ENCODE measurements around the gene TRIO.

Gene TRIO

DNA sequence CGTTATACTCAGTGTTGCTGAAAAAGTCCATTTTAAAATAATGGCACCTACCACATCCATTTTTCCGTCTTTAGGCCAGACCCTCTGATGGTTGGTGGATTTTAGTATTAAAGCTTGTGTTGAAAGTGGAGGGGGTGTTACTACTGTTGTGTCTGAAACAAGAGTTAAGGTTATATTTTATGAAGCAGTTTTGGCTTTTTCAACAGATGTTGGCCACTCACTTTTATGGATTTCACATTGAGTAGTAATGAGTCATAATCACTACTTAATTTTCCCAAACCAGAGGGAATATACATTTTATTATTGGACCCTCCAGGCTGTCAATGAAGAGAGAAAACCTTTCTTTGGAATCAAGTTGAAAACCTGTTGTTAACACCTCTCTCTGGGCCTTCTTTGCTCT, 88.0 kb downstream of the TRIO start:
- Mint-ChIP-seq H3K27me3 (no peaks in the 10 kb centered on the region), H3K9me3 (no peaks in the 10 kb centered on the region), H3K4me3 (no peak overlapping the region), H3K27ac (no peak overlapping the region), H3K4me1 (ENCODE audit: low read depth) (no peaks in the 10 kb centered on the region), H3K36me3 (ENCODE audit: low read depth) (no peaks in the 10 kb centered on the region)

DNA sequence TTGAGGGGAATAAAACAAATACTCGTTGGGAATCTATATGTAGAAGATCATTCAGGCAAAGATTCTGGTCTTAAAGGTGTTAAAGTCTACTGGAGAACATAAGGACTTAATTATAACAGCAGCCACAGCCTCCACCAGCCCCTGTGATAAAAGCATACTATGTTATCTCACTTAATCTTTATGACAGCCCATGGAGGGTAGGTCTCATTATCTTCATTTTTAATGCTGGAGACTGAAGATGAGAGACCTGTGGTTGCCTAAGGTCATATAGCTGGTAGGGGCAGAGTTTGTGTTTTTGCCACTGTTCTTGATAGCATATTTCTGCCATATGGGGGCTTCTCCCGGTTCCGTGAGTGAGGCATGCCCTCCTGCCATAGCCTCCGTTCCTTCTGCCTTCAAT, 88.7 kb downstream of the TRIO start:
- no peaks in the 10 kb centered on the region for H3K36me3 Mint-ChIP-seq (ENCODE audit: low read depth)

DNA sequence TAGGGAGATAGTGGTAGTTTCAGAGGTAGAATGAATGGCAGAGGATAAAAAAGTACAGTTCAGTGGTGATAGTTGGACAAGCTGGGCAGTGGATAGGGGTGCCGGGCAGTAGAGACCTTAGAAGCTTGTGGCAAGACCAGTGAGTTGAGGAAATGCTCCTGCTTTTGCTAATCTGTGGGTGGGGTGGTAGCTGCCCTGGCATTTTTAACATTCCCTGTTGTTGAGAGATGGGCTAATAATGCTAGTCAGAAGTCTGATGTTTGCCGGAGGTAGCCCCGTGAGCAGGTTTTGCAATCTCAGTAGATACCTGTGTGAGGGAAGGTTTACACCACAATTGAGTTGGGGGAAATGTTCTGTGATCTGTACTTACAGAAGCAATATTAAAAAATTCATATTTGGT, 91.1 kb downstream of the TRIO start:
- Mint-ChIP-seq H3K9me3 (no peaks in the 10 kb centered on the region), H3K27me3 (no peaks in the 10 kb centered on the region), H3K4me3 (no peak overlapping the region), H3K27ac (no peak overlapping the region), H3K4me1 (ENCODE audit: low read depth) (no peaks in the 10 kb centered on the region), H3K36me3 (ENCODE audit: low read depth) (no peaks in the 10 kb centered on the region)

More for the DNA sequence above, 88.7 kb downstream of the TRIO start:
- no peak overlapping the region for H3K4me3 Mint-ChIP-seq
- H3K4me1 Mint-ChIP-seq (ENCODE audit: low read depth) = no peaks in the 10 kb centered on the region
- H3K27ac Mint-ChIP-seq = no peak overlapping the region
- no peaks in the 10 kb centered on the region for H3K27me3 Mint-ChIP-seq
- no peaks in the 10 kb centered on the region for H3K9me3 Mint-ChIP-seq

DNA sequence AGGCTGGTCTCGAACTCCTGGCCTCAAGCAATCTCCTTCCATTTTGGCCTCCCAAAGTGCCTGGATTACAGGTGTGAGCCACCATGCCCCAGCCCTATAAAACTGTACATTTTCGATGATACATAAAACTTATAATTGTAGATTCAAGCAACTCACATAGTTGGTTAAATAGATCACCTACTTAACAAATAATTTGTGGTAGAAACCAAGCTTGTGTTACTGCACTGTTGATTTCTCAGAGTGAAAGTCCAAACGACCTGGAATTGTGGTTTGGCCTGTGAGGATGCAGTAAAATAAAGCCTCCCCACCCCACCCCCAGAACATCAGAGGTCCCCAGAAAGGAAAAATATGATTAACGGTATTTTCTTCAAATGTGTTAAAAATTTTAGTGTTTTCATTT, 92.7 kb downstream of the TRIO start:
- H3K27ac Mint-ChIP-seq = no peak overlapping the region
- H3K27me3 Mint-ChIP-seq = no peaks in the 10 kb centered on the region
- no peak overlapping the region for H3K4me3 Mint-ChIP-seq
- peaks cover 4% of the 10 kb centered on the region for H3K4me1 Mint-ChIP-seq (ENCODE audit: low read depth)
- H3K36me3 Mint-ChIP-seq (ENCODE audit: low read depth) = no peaks in the 10 kb centered on the region
- no peaks in the 10 kb centered on the region for H3K9me3 Mint-ChIP-seq

DNA sequence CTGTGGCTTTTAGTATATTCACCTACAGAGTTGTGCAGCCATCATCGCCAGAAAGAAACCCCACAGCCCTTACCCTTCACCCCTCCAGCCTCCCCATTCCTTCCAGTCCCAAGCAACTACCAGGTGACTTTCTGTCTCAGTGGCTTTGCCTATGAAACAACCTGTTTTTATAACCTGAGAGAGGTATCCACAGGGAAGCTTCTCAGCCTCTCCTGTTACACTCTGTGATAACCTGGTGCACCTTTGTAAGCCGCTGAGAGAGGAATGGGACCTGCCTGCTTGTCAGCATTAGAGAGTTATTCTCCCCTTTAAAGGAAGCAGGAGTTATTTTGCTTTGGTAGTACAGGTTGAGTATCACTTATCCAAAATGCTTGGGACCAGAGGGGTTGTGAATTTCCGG, 93.6 kb downstream of the TRIO start:
- no peak overlapping the region for H3K4me3 Mint-ChIP-seq
- H3K36me3 Mint-ChIP-seq (ENCODE audit: low read depth) = no peaks in the 10 kb centered on the region
- peaks cover 4% of the 10 kb centered on the region for H3K4me1 Mint-ChIP-seq (ENCODE audit: low read depth)
- H3K27me3 Mint-ChIP-seq = no peaks in the 10 kb centered on the region
- H3K9me3 Mint-ChIP-seq = no peaks in the 10 kb centered on the region
- H3K27ac Mint-ChIP-seq = no peak overlapping the region

DNA sequence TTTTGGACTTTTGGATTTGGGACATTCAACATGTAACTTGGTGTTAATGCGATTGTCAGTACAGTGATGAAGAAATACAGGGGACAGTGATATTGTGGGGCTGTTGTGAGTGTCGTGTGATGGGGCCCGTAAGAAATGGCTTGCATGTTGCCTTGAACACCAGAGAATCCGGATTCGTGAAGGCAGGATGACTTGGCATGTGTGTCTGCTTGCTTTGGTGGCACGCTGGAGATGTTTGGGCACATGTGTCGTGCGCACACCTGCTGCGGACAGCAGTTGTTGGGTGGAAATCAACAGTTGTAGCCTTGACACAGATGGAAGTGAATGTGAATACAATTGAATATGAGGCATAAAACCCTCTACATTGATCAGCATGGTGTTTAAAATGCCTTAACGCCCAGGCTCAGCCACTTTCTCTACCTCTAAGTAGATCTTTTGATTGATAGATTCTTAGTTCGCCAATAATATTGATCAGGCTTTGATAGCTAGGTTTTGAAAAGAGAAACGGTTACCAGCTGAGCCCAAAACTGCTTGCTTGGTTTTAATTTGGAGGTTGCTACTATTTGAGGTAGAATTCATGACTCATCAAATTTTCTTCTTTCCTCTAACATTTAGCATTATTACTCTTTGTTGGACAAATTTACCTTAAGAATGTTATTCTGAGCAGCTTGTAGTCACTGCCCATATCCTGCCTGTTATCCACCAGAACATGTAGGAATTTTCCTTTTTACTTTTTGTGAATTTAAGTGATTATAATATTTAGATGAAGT, 94.4 kb downstream of the TRIO start:
- Mint-ChIP-seq H3K27me3 (no peaks in the 10 kb centered on the region), H3K9me3 (no peaks in the 10 kb centered on the region), H3K4me1 (ENCODE audit: low read depth) (peaks cover 4% of the 10 kb centered on the region), H3K4me3 (no peak overlapping the region), H3K36me3 (ENCODE audit: low read depth) (no peaks in the 10 kb centered on the region), H3K27ac (no peak overlapping the region)

DNA sequence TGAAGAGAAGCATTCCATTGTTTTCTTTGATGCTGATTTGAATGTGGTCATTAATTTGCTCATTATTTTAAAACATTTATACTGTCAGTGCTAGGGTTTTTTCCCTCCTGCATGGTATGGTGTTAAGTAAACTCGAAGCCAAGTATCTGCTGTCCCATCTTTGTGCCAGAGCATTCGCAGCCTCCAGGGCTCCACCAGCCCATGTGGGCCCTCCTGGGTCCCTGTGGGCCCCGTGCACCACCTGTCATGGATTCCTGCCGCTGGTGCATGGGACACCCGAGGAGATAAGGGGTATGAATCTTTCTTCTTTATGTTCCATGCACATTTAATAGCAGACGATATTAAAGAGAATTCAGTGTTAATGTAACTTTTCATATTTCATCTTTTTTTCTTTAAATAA, 95.1 kb downstream of the TRIO start:
- H3K27ac Mint-ChIP-seq = no peak overlapping the region
- H3K36me3 Mint-ChIP-seq (ENCODE audit: low read depth) = no peaks in the 10 kb centered on the region
- H3K4me3 Mint-ChIP-seq = no peak overlapping the region
- peaks cover 4% of the 10 kb centered on the region for H3K4me1 Mint-ChIP-seq (ENCODE audit: low read depth)
- H3K27me3 Mint-ChIP-seq = no peaks in the 10 kb centered on the region
- no peaks in the 10 kb centered on the region for H3K9me3 Mint-ChIP-seq

DNA sequence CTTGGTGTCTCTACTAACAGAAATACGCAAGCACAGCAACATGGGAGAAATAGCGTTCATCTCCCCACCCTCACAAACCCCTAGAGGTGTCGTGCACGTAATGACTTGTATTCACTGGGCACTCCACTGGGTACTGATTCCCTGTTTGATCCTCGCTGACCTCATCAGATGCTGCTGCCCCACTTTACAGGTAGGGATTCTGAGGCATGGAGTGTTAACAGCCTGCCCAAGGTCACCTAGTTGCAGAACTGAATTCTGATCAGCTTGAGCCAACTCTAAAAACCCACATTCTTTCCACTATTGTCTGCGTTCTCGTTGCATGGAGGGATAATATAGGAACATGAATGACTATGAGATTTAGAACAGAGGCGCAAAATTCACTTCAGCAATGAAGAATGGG, 96.3 kb downstream of the TRIO start:
- H3K9me3 Mint-ChIP-seq = no peaks in the 10 kb centered on the region
- no peak overlapping the region for H3K27ac Mint-ChIP-seq
- no peaks in the 10 kb centered on the region for H3K36me3 Mint-ChIP-seq (ENCODE audit: low read depth)
- H3K4me3 Mint-ChIP-seq = no peak overlapping the region
- H3K4me1 Mint-ChIP-seq (ENCODE audit: low read depth) = peaks cover 4% of the 10 kb centered on the region
- no peaks in the 10 kb centered on the region for H3K27me3 Mint-ChIP-seq

DNA sequence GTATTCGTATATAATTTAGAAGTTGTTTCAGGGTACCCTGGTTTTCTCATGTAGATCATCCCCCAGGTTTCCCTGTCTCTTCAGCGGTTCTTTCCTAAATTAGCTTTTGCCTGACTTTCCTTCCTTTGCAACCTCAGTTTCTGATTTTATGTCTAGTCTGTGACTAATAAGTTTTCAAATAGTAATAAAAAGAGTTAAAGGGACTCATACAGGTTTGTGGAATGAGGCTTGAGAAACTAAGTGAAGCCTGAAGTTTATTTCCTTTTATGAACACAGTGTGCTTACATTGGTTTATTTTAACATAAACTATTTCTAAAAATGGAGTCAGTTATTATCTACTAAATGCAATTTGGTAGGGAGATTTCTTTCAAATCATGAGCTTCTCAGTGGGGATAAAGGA, 96.8 kb downstream of the TRIO start:
- Mint-ChIP-seq H3K4me1 (ENCODE audit: low read depth) (peaks cover 4% of the 10 kb centered on the region), H3K4me3 (no peak overlapping the region), H3K9me3 (no peaks in the 10 kb centered on the region), H3K27me3 (no peaks in the 10 kb centered on the region), H3K36me3 (ENCODE audit: low read depth) (no peaks in the 10 kb centered on the region), H3K27ac (no peak overlapping the region)

DNA sequence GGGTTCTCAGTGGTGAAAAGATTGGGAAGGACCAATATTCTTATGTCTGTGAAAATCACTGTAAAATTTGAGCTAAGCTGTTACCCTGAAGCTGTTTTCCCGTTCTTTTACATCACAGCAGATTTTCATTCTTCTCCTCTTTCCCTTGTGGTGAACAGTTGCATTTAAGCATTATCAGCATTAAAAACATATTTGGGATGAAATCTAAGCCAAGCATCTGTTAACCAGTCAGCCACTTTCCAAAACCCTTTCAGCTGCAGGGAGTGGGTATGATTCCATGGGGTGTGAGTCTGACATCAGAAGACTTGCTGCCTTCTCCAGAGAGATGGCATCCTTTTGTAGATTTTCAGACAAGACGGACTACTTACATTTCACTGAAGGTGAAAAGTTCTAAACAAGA, 97.2 kb downstream of the TRIO start:
- no peak overlapping the region for H3K27ac Mint-ChIP-seq
- H3K27me3 Mint-ChIP-seq = no peaks in the 10 kb centered on the region
- H3K36me3 Mint-ChIP-seq (ENCODE audit: low read depth) = no peaks in the 10 kb centered on the region
- no peak overlapping the region for H3K4me3 Mint-ChIP-seq
- H3K4me1 Mint-ChIP-seq (ENCODE audit: low read depth) = peaks cover 4% of the 10 kb centered on the region
- no peaks in the 10 kb centered on the region for H3K9me3 Mint-ChIP-seq

DNA sequence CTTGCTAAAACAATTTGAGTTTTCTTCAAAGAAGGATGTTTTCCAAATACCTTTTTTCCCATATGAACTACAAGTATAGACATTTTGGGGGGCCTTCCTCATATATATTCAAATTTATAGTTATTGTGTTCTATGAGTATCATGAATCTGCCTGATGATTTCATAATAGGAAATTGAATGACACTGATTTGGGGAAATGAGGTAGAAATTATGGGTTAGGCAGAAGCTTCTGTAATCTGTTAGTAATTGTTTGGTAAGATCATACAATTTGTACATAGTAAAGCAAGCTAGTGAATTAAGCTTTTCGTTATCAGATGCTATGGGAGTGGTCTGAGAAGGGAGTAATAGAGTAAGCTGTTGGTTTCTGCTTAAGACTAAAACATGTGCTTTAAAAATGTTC, 98.0 kb downstream of the TRIO start:
- Mint-ChIP-seq H3K4me3 (no peak overlapping the region), H3K4me1 (ENCODE audit: low read depth) (peaks cover 4% of the 10 kb centered on the region), H3K9me3 (no peaks in the 10 kb centered on the region), H3K27me3 (no peaks in the 10 kb centered on the region), H3K27ac (no peak overlapping the region), H3K36me3 (ENCODE audit: low read depth) (no peaks in the 10 kb centered on the region)

DNA sequence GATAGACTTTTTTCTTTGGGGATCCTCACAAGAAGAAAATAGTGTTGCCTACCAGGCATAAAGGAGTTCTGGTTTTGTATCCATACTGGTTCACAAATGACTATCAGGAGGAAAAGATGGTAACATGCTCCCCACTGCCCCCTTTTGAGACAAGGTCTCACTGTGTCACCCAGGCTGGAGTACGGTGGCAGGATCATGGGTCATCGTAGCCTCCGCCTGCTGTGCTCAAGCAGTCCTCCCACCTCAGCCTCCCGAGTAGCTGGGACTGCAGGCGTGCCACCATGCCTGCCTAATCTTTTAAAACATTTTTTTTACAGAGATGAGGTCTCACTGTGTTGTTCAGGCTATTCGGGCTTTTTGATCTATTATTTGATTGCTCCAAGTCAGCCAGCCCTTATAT, 99.3 kb downstream of the TRIO start:
- peaks cover 4% of the 10 kb centered on the region for H3K4me1 Mint-ChIP-seq (ENCODE audit: low read depth)
- no peaks in the 10 kb centered on the region for H3K9me3 Mint-ChIP-seq
- no peaks in the 10 kb centered on the region for H3K36me3 Mint-ChIP-seq (ENCODE audit: low read depth)
- no peak overlapping the region for H3K27ac Mint-ChIP-seq
- no peak overlapping the region for H3K4me3 Mint-ChIP-seq
- H3K27me3 Mint-ChIP-seq = no peaks in the 10 kb centered on the region

DNA sequence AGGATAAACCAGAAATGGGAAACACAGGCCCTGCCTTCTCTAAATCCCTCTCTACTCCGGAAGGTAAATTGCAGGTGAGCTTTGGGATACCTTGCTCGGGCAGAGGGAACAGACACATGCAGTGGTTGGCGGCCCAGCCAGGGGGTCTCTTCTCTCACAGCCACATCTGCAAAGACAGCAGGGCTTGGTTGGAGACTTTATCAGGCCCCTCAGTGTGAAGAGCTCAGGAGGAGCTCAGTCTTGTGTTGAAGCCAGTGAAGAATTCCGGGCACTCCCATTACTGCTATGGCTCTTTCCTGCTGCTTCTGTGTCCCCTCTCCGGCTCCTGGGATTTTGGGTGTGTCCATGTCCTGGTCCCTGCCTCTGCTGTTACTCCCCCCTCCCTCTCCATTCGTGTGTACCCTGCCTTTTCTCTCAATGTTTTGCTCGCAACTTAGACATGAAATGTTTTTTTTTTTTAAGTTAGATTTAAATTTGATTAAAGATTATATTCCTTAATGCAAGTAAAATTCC, 99.8 kb downstream of the TRIO start:
- Mint-ChIP-seq H3K4me3 (no peak overlapping the region), H3K4me1 (ENCODE audit: low read depth) (peaks cover 4% of the 10 kb centered on the region), H3K36me3 (ENCODE audit: low read depth) (no peaks in the 10 kb centered on the region), H3K27ac (no peak overlapping the region), H3K9me3 (no peaks in the 10 kb centered on the region), H3K27me3 (no peaks in the 10 kb centered on the region)

DNA sequence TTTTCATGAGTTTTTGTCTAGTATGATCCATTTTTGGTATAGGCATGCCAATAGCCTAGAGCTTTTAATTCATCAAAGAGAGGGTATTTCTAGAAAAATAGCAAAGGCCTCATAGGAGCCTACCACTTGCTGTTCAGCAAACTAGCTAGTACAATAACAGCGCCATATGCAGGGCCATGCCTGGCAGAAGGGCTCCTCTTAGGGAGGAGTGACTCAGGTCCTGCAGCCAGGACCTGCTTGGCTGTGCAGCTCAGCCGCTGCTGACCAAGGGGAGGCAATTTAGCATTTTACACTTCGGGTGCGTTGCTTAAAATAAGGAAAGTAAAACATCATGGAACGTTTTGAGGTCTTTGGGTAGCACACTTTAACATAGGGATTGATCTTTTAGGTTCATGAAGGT, 100.6 kb downstream of the TRIO start:
- no peak overlapping the region for H3K27ac Mint-ChIP-seq
- H3K36me3 Mint-ChIP-seq (ENCODE audit: low read depth) = no peaks in the 10 kb centered on the region
- no peak overlapping the region for H3K4me3 Mint-ChIP-seq
- H3K9me3 Mint-ChIP-seq = no peaks in the 10 kb centered on the region
- no peaks in the 10 kb centered on the region for H3K27me3 Mint-ChIP-seq
- H3K4me1 Mint-ChIP-seq (ENCODE audit: low read depth) = peaks cover 5% of the 10 kb centered on the region

DNA sequence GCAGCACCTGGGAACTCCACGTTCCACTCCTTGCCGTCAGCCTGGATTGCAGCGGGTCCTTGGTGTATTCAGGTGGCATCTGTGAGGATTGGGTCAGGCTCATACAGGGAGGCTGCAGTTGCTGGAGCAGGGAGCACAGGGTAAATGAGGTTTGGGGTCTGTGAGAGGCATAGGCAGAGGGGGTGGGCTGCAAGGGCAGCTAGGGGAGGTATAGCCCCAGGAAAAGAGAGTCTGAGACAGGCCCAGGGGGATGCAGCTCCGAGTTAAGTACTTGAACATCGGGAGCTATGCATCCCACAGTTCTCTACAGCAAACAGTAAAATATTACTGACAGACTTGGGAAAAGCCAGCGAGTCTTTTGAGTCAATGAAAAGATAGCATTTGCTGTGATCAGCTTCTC, 101.6 kb downstream of the TRIO start:
- Mint-ChIP-seq H3K27me3 (no peaks in the 10 kb centered on the region), H3K36me3 (ENCODE audit: low read depth) (no peaks in the 10 kb centered on the region), H3K9me3 (no peaks in the 10 kb centered on the region), H3K27ac (no peak overlapping the region), H3K4me1 (ENCODE audit: low read depth) (peaks cover 7% of the 10 kb centered on the region), H3K4me3 (no peak overlapping the region)

All from stimulated activated naive CD8-positive, alpha-beta T cell treated with anti-CD3 and anti-CD28 coated beads, Interleukin-15, Interleukin-2, amounts not matched to agents 100 ng/mL and 50 ng/mL, for 24 hours (primary cell).